Activated CD4-positive, alpha-beta T cell treated with anti-CD3 and anti-CD28 coated beads, Interleukin-2, amount 50 U/mL, for 24 hours (primary cell): Measurements from ENCODE around the gene ESPNL.

Experiments used
- DNase-seq, 2 donors: peaks; one replicate each; pipeline ENCODE4 v3.0.0-alpha.2; 2020; ENCODE audit warnings: low read depth in 1 of 2, low spot score in 1 of 2

The ESPNL gene

DNA sequence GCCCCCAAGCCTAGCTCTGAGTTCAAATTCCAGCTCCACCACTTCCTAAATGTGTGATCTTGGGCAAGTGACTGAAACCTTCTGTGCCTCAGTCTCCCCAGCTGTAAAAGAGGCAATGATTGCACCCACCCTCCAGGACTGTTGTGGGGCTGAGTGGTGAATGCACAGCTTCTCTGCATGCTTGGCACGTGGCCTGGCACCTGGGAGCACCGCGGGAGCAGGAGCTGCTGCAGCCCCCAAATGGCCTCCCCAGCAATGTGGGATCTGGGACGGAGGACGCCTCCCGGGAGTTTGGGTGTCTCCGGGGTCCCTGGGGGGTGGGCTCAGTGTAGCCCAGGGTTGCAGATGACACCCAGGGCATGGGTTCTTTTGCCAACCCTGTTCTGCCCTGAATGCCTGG lies 39.9 kb downstream of the ESPNL start:
- no peak for DNase-seq

DNA sequence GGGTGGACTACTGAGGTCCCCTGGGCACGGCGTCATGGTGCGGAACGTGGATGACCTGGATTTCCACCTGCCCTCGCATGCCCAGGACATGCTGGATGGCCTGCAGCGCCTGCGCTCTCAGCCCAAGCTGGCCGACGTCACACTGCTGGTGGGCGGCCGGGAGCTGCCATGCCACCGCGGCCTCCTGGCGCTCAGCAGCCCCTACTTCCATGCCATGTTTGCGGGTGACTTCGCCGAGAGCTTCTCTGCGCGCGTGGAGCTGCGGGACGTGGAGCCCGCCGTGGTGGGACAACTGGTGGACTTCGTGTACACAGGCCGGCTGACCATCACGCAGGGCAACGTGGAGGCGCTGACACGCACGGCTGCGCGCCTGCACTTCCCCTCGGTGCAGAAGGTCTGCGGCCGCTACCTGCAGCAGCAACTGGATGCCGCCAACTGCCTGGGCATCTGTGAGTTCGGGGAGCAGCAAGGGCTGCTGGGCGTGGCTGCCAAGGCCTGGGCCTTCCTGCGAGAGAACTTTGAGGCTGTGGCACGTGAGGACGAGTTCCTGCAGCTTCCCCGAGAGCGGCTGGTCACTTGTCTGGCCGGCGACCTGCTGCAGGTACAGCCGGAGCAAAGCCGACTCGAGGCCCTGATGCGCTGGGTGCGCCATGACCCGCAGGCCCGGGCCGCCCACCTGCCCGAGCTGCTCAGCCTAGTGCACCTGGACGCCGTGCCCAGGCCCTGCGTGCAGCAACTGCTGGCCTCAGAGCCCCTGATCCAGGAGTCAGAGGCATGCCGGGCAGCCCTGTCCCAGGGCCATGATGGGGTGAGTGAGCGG lies 40.8 kb downstream of the ESPNL start:
- no peak for DNase-seq

- DNase-seq: no peak
These were observed 41.6 kb downstream of the ESPNL start for GRCh38 chr2:238141541-238142318.

GRCh38 chr2:238142382-238143205 lies 42.5 kb downstream of the ESPNL start:
- no peak for DNase-seq

DNA sequence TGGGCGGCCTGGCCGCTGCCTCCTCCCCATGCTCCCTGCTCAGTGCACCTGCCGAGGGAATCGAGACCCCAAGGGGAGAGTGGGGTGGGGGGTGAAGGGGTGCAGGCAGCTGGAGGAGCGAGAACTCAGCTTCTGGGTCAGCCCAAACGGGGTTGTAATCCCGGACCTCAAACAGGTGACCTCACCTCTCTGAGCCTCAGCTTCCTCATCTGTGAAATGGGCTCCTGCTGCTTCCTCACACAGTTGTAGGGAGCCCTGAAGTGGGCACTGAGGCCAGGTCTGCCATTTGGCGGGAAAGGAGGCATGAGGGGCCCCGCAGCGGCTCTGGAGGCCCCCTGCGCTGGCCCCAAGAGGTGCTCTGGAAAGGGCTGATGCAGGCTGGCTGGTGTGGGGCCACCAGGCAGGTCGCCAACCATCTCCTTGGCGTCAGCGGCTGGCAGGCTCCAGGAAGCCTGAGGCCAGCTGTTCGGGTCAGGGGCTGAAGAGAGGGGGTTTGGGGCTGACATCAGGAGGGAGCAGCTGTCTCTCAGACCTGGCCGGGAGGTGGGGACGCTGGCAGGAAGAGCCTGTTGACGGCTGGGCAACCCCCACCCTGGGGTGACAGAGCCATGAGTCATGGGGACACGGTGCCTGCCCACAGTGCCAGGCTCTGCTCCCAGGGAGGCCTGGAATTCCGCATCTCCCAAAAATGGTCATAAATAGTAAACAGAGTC lies 43.3 kb downstream of the ESPNL start:
- no peak for DNase-seq

GRCh38 chr2:238144262-238144661 lies 44.1 kb downstream of the ESPNL start:
- DNase-seq: no peak

- no peak for DNase-seq
These were observed 44.9 kb downstream of the ESPNL start for GRCh38 chr2:238145046-238145445.

DNA sequence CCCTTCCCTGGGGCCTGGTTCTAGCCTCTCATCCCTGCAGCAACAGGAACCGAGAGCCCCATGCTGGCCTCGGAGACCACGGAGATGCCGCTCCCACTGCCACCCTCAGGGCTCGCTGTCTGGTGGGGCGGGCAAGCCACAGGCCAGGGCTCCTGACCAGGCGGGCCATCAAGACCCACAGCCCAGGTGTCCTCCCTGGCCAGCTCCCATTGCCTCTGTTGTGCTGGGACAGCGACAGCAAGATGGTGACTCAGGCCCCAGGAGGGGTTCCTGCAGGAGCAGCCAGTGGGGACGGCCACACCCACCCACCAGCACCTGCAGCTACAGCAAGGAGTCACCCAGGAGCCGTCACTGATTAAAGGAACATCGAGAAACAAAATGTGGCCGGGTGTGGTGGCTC lies 45.7 kb downstream of the ESPNL start:
- no peak for DNase-seq

DNA sequence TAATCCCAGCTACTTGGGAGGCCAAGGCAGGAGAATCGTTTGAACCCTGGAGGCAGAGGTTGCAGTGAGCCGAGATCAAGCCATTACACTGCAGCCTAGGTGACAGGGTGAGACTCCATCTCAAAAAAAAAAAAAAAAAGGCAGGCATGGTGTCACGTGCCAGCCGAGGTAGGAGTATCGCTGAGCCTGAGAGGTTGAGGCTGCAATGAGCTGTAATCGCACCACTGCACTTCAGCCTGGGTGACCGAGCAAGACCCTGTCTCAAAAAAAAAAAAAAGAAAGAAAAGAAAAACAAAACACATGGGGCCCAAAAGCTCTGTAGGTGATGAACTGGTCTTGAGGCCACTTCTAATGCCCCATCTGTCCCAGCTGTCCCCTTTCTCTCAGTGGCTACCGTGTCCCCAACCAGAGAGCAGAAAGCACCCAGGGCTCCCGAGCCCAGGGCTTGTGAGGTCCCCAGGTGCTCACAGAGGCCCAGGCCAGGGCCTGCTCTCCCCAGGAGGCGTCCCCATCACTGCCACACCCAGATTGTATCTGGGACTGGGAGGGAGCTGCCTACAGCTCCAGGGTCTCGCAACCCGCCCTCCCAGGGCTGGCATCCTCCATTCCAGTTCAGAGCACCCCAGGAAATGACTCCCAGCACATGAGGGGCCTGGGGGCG lies 46.9 kb downstream of the ESPNL start:
- no peak for DNase-seq

GRCh38 chr2:238148981-238149380 lies 48.8 kb downstream of the ESPNL start:
- no peak for DNase-seq

- DNase-seq: no peak
These were observed 49.9 kb downstream of the ESPNL start for GRCh38 chr2:238149841-238150572.

DNA sequence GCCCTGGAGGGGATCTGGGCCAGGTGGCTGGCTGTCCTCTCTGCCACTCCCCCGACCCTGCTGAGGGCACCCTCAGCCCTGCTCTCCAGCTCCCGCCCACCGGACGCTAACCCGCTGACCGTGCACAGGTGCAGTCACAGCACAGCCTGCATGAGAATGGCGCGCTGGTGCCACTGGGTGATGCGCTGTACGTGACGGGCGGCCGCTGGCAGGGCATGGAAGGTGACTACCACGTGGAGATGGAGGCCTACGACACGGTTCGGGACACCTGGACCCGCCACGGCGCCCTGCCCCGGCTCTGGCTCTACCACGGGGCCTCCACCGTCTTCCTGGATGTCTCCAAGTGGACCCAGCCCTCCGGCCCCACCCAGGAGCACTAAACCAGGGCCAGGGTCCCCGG lies 50.5 kb downstream of the ESPNL start:
- no peak for DNase-seq

DNA sequence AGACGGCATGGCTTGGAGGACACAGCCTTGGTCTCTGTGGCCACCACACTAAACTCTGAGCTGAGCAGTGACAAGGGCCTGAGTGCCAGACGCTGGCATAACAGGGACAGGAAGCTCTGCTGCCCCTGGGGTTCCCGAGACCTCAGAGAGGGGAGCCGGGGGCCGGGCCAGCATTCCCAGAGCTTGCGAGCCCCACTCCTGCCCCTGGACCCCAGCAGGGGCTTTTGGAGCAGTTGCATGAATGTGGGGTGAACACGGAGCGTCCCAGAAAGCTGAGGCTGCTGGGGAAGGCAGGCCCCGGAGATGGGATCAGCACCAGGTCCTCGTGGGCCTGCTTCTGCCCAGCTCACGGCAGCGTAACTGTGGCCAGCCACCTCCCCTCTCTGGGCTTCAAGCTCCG lies 51.1 kb downstream of the ESPNL start:
- DNase-seq: no peak

- no peak for DNase-seq
These were observed 51.6 kb downstream of the ESPNL start for GRCh38 chr2:238151628-238152235.

- DNase-seq: no peak
These were observed 52.9 kb downstream of the ESPNL start for GRCh38 chr2:238152771-238153688.

DNA sequence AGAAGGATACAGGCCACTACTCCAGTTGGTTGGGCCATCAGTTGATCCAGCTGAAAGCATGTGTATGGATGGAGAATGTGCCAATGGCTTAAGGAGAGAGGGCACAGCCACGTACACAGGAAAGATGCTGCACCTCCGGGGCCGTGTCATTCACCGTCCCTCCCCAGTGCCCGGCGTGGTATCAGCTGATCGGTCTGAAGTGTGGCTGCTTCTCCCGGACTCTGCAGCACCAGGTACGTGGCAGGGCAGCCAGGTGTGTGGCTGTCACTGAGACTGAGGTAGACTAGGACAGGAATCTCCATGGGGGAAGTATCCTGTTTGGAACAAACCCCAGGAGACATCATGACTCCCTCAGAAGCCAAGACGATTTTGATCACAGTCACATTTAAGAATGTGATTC lies 54.4 kb downstream of the ESPNL start:
- DNase-seq: no peak

- DNase-seq: no peak
These were observed 55.1 kb downstream of the ESPNL start for GRCh38 chr2:238155051-238155760.
